ENCODE data around the gene MFSD11. TPM values are rescaled to one million over a fixed set of nuclear protein-coding genes. Genes with fewer than 3 reads are reported as not detected.
"Not testable (repeated sequence)": the region's sequence is repeated elsewhere in the genome, so short reads cannot be mapped to it uniquely, and the experiment has no call there.

The MFSD11 gene
- total RNA-seq, 2 experiments from 2014 or later = 25.5 to 29.4 TPM

DNA sequence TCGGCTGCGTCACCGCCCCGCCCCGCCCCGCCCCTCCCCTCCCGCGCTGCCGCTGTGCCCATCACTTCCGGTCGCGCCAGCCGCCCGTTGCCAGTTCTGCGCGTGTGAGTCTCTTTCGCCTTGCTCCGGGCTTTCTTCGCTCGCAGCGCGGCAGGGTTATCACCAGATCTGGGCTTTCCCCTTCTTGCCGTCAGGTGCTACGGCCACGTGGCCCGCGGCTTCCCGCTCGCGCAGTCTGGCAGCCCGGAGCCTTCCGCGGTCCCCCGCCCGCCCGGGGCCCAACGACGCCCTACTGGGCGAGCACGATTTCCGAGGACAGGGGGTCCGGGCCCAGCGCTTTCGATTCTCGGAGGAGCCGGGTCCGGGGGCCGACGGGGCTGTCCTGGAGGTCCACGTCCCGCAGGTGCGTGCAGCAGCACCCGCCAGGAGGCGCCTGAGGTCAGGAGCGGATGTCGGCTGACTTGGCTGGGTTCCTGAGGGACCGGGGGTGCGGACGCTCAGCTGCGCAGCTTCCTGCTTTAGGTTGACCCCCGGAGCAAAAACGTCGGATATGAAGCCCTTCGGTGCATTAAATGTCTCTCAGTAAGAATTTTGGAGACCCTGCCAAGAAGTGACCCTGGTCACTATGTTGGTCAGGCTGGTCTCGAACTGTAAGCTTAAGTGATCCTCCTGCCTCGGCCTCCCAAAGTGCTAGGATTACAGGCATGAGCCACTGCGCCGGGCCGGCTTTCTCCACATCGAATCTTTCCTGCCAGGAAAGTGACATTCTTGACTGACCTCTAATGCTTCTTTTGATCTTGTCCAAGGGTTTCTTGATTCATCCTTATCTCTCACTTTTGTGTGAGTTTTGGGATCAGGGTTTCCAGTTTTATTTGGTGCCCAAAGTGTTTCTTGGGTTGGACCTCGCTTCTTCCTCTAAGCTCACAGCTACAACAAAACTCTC, 10.9 kb upstream of the MFSD11 start, which contains the start of gene METTL23:
Gene METTL23 (plus strand): TSS at position 64 of the 943 bp plus-strand sequence. CDS start 2,872 bp downstream, outside the sequence.
- H3K4me3 Mint-ChIP-seq = peak within 1 kb of the TSS; percentile 100
- peaks cover 83% of the 10 kb centered on the region for H3K4me1 ChIP-seq (ENCODE audit: insufficient read depth, low read length)
- H3K36me3 Mint-ChIP-seq (ENCODE audit: low read depth) = peaks cover 78% of the 10 kb centered on the region
- DNase-seq (peak in 12 of 14 experiments; percentile 63 to 98 (median 78)), ATAC-seq (ENCODE audit: poor library complexity) (peak; percentile 68)
- peaks cover 58% of the 10 kb centered on the region for H3K36me3 ChIP-seq (ENCODE audit: insufficient read depth, low read length)
- intact Hi-C loops (cut with DNase I, micrococcal nuclease) = loop anchor here (1.0 to 5.0 kb wide), 9 partner anchors 8 to 415 kb away; partner anchors contain the start of genes SEC14L1 (in 1 of the 2) and SRSF2 (in 1 of the 2)
- H3K27ac ChIP-seq (ENCODE audit: low read depth in 1 of 2, low read length in 2 of 2) = peak within 1 kb of the TSS; percentile 93 to 97
- peak within 1 kb of the TSS; percentile 99 for H3K27ac Mint-ChIP-seq
- CTCF ChIA-PET = interaction anchor here (0.6 to 4.2 kb wide), 14 partner anchors 8 to 360 kb away, joined by 3 to 34 read pairs (median 4); partner anchors contain the start of genes MFSD11 and SRSF2
- H3K27me3 Mint-ChIP-seq = no peaks in the 10 kb centered on the region
- no peaks in the 10 kb centered on the region for H3K9me3 Mint-ChIP-seq
- POLR2A ChIA-PET = interaction anchor here (0.6 to 5.6 kb wide), 12 partner anchors 9 to 1403 kb away, joined by 3 to 165 read pairs (median 9); partner anchors contain the start of genes MFSD11, MXRA7, SRSF2 and TMC8
- no peaks in the 10 kb centered on the region for H3K9me3 ChIP-seq (ENCODE audit: control insufficient read depth in 1 of 2, insufficient read depth in 1 of 2, low read length in 2 of 2)
- H3K4me1 Mint-ChIP-seq (ENCODE audit: low read depth) = peaks cover 51% of the 10 kb centered on the region
- no peaks in the 10 kb centered on the region for H3K27me3 ChIP-seq (ENCODE audit: control insufficient read depth in 1 of 2, insufficient read depth in 2 of 2, low read length in 2 of 2)
- TF ChIP-seq, protein P1, sequence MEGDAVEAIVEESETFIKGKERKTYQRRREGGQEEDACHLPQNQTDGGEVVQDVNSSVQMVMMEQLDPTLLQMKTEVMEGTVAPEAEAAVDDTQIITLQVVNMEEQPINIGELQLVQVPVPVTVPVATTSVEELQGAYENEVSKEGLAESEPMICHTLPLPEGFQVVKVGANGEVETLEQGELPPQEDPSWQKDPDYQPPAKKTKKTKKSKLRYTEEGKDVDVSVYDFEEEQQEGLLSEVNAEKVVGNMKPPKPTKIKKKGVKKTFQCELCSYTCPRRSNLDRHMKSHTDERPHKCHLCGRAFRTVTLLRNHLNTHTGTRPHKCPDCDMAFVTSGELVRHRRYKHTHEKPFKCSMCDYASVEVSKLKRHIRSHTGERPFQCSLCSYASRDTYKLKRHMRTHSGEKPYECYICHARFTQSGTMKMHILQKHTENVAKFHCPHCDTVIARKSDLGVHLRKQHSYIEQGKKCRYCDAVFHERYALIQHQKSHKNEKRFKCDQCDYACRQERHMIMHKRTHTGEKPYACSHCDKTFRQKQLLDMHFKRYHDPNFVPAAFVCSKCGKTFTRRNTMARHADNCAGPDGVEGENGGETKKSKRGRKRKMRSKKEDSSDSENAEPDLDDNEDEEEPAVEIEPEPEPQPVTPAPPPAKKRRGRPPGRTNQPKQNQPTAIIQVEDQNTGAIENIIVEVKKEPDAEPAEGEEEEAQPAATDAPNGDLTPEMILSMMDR (IDR thresholded peaks at IDR 0.05) = peak; percentile 83
- peak within 1 kb of the TSS; percentile 77 for H3K4me3 ChIP-seq (ENCODE audit: low read length)

DNA sequence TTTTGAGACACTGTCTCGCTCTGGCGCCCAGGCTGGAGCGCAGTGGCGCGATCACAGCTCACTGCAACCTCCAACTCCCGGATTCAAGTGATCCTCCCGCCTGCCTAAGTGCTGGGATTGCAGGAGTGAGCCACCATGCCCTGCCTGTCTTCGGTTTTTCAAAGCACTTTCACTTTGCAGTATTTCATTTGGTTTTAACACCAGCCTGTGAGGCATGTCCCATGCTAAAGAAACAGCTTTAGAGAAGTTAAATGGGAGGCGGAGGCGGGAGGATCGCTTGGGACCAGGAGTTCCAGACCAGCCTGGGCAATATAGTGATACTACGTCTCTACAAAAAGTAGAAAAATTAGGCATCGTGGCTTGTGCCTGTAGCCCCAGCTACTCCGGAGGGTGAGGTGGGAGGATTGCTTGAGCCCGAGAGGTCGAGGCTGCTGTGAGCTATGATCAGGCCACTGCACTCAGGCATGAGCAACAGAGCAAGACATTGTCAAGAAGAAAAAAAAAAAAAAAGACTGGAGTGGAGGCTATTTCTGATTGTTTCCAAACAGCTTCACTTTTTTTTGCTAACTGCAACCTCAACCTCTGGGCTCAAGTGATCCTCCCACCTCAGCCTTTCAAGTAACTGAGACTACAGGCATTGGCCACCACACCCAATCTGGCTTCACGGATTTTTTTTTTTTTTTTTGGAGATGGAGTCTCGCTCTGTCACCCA, 10.0 kb upstream of the MFSD11 start:
- DNase-seq (peak in 4 of 14 experiments; percentile 22 to 63 (median 54)), ATAC-seq (ENCODE audit: poor library complexity) (no peak)
- Mint-ChIP-seq H3K4me3 (peak overlapping the region; percentile 100), H3K27me3 (no peaks in the 10 kb centered on the region), H3K4me1 (ENCODE audit: low read depth) (peaks cover 54% of the 10 kb centered on the region), H3K36me3 (ENCODE audit: low read depth) (peaks cover 77% of the 10 kb centered on the region), H3K27ac (peak overlapping the region; percentile 99), H3K9me3 (no peaks in the 10 kb centered on the region)
- intact Hi-C loops (cut with DNase I, micrococcal nuclease) = loop anchor here (1.0 to 5.0 kb wide), 8 partner anchors 7 to 414 kb away; partner anchors contain the start of gene SEC14L1 (in 1 of the 2)
- Histone ChIP-seq H3K27me3 (ENCODE audit: control insufficient read depth in 1 of 2, insufficient read depth in 2 of 2, low read length in 2 of 2) (no peaks in the 10 kb centered on the region), H3K4me1 (ENCODE audit: insufficient read depth, low read length) (peaks cover 83% of the 10 kb centered on the region), H3K27ac (ENCODE audit: low read depth in 1 of 2, low read length in 2 of 2) (peak overlapping the region; percentile 93 to 97), H3K36me3 (ENCODE audit: insufficient read depth, low read length) (peaks cover 60% of the 10 kb centered on the region), H3K4me3 (ENCODE audit: low read length) (peak overlapping the region; percentile 77), H3K9me3 (ENCODE audit: control insufficient read depth in 1 of 2, insufficient read depth in 1 of 2, low read length in 2 of 2) (no peaks in the 10 kb centered on the region)
- TF ChIP-seq, protein P1 (IDR thresholded peaks at IDR 0.05) = no peak
- ChIA-PET POLR2A (interaction anchor here (0.9 to 5.6 kb wide), 10 partner anchors 9 to 1402 kb away, joined by 3 to 165 read pairs (median 16); partner anchors contain the start of genes MFSD11, MXRA7, SRSF2 and TMC8), CTCF (interaction anchor here (0.6 to 4.2 kb wide), 13 partner anchors 8 to 359 kb away, joined by 3 to 34 read pairs (median 4); partner anchors contain the start of genes MFSD11 and SRSF2)

DNA sequence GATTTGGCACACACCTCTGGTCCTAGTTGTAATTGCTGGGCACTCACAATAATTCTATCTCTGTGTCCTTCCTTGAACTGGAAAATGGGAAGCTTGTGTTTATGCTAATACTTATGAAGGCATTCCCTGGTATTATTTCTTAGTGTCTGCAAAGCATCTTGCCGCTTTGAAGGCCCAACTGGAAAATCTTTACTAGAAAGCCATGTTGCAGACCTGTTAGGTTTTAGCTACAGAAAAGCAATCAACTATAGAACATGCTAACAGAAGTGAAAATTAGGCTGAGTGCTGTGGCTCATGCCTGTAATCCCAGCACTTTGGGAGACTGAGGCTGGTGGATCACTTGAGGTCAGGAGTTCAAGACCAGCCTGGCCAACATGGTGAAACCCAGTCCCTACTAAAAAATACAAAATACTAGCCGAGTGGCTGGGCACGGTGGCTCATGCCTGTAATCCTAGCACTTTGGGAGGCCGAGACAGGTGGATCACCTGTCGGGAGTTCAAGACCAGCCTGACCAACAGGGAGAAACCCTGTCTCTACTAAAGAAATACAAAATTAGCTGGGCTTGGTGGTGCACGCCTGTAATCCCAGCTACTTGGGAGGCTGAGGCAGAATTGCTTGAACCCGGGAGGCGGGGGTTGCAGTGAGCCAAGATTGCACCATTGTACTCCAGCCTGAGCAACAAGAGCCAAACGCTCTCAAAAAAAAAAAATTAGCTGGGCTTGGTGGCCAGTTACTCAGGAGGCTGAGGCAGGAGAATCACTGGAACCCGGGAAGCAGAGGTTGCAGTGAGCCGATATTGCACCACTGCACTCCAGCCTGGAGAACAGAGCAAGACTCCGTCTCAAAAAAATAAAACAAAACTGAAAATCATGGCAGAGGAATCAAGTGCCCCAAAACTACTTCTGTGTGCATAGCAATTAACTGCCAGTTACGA, 5.9 kb upstream of the MFSD11 start:
- H3K9me3 Mint-ChIP-seq; H3K27me3 Mint-ChIP-seq; ATAC-seq (ENCODE audit: poor library complexity); H3K4me3 ChIP-seq (ENCODE audit: low read length); H3K9me3 ChIP-seq (ENCODE audit: control insufficient read depth in 1 of 2, insufficient read depth in 1 of 2, low read length in 2 of 2); CTCF ChIA-PET; H3K27me3 ChIP-seq (ENCODE audit: control insufficient read depth in 1 of 2, insufficient read depth in 2 of 2, low read length in 2 of 2); DNase-seq: not testable (repeated sequence)
- peaks cover 80% of the 10 kb centered on the region for H3K36me3 Mint-ChIP-seq (ENCODE audit: low read depth)
- Histone ChIP-seq H3K27ac (ENCODE audit: low read depth in 1 of 2, low read length in 2 of 2) (peak overlapping the region in 1 of 2 donors; percentile 4), H3K36me3 (ENCODE audit: insufficient read depth, low read length) (peaks cover 69% of the 10 kb centered on the region), H3K4me1 (ENCODE audit: insufficient read depth, low read length) (peaks cover 70% of the 10 kb centered on the region)
- peak overlapping the region; percentile 92 for H3K4me3 Mint-ChIP-seq
- H3K27ac Mint-ChIP-seq = peak overlapping the region; percentile 96
- POLR2A ChIA-PET = interaction anchor here (0.6 to 7.9 kb wide), 8 partner anchors 12 to 593 kb away, joined by 3 to 63 read pairs (median 4); partner anchors contain the start of gene MXRA7
- intact Hi-C loops (cut with DNase I, micrococcal nuclease) = loop anchor here in 1 of 2 experiments (10.0 kb wide), 2 partner anchors 277 to 947 kb away; partner anchors contain the start of genes UBE2O and UNK
- H3K4me1 Mint-ChIP-seq (ENCODE audit: low read depth) = peaks cover 61% of the 10 kb centered on the region

Measured in CD4-positive, alpha-beta T cell (primary cell).